ENCODE data around the gene CELF2. TPM values are rescaled to one million over a fixed set of nuclear protein-coding genes. Genes with fewer than 3 reads are reported as not detected.

Gene CELF2
- total and polyA plus RNA-seq, 9 of the 15 experiments (the other 6 are each of a cell fraction or from before 2014, with no cell fraction given), result 4.0 to 20.3 (median 11.1) TPM

- no peaks in the 10 kb centered on the region for H3K9me3 ChIP-seq (replicated peaks; ENCODE audit: control insufficient read depth, insufficient read depth, low read depth, low read length)
- WGBS (ENCODE audit: insufficient coverage, low coverage, missing lambda C conversion rate), result 58% methylated on average over 7 of the region's 8 CpGs
- POLR2A ChIA-PET, result no interaction called here
- no peak overlapping the region for H3K4me2 ChIP-seq (ENCODE audit: insufficient read depth, low read length)
- CTCF ChIA-PET (ENCODE audit: low intra/inter-chr PET ratio), result no interaction called here
- H3K36me3 ChIP-seq (ENCODE audit: control insufficient read depth, insufficient read depth, low read length), result no peaks in the 10 kb centered on the region
- peaks cover 14 to 38% of the 10 kb centered on the region in 2 experiments for H3K4me1 ChIP-seq (replicated peaks in 1 of 2; ENCODE audit: control insufficient read depth in 2 of 2, insufficient read depth in 2 of 2, low read length in 2 of 2)
- intact Hi-C loops (cut with micrococcal nuclease), result no loop called here
- no peak overlapping the region for H3K27ac ChIP-seq (ENCODE audit: extremely low read depth, low read depth, low read length)
- BruUV-seq (replicated peaks), result no TSS peak
- no peaks in the 10 kb centered on the region for H4K20me1 ChIP-seq (replicated peaks; ENCODE audit: control insufficient read depth, insufficient read depth, low read length)
- in situ Hi-C loops (cut with MboI), result no loop called here
- H3K27me3 ChIP-seq (ENCODE audit: control insufficient read depth in 2 of 2, insufficient read depth in 2 of 2, low read length in 2 of 2), result no peaks in the 10 kb centered on the region
- peak in 1 of 4 experiments; percentile 21 for DNase-seq (ENCODE audit: extremely low read depth in 1 of 4, low spot score in 3 of 4)
- ATAC-seq, result no peak
- no peak overlapping the region for H3K4me3 ChIP-seq
- H3K9me1 ChIP-seq (ENCODE audit: control insufficient read depth, insufficient read depth, low read length), result no peaks in the 10 kb centered on the region
- FAIRE-seq, result no peak
- H3K79me2 ChIP-seq (ENCODE audit: control insufficient read depth, insufficient read depth, low read length), result no peaks in the 10 kb centered on the region
- H3K9ac ChIP-seq (ENCODE audit: insufficient read depth in 1 of 2, low read depth in 2 of 2, low read length in 2 of 2), result no peak overlapping the region
- H2AFZ ChIP-seq (ENCODE audit: low read depth, low read length), result no peak overlapping the region
- TF ChIP-seq CTCF (IDR thresholded peaks at IDR 0.05 in 2 of 3, conservative IDR thresholded peaks at IDR 0.05 in 1 of 3; ENCODE audit: insufficient read depth in 2 of 3, low read depth in 1 of 3, low read length in 3 of 3) (peak in 2 of 3 experiments; percentile 25 to 59; a peak in 4 of 6 replicates), KLF16 (IDR thresholded peaks at IDR 0.05) (no peak), CC2D1A (IDR thresholded peaks at IDR 0.05) (peak; percentile 30; the same call in 1 of the 2 replicates)
Measured at GRCh38 chr10:11142777-11143176, 125.1 kb downstream of the CELF2 start.

GRCh38 chr10:11143242-11143641, 125.6 kb downstream of the CELF2 start:
- ChIA-PET POLR2A (no interaction called here), CTCF (ENCODE audit: low intra/inter-chr PET ratio) (no interaction called here)
- Histone ChIP-seq H4K20me1 (replicated peaks; ENCODE audit: control insufficient read depth, insufficient read depth, low read length) (no peaks in the 10 kb centered on the region), H3K36me3 (ENCODE audit: control insufficient read depth, insufficient read depth, low read length) (no peaks in the 10 kb centered on the region), H3K4me3 (no peak overlapping the region), H3K27ac (ENCODE audit: extremely low read depth, low read depth, low read length) (no peak overlapping the region), H3K9ac (ENCODE audit: insufficient read depth in 1 of 2, low read depth in 2 of 2, low read length in 2 of 2) (no peak overlapping the region), H3K79me2 (ENCODE audit: control insufficient read depth, insufficient read depth, low read length) (no peaks in the 10 kb centered on the region), H3K4me2 (ENCODE audit: insufficient read depth, low read length) (no peak overlapping the region), H2AFZ (ENCODE audit: low read depth, low read length) (no peak overlapping the region), H3K9me1 (ENCODE audit: control insufficient read depth, insufficient read depth, low read length) (no peaks in the 10 kb centered on the region), H3K27me3 (ENCODE audit: control insufficient read depth in 2 of 2, insufficient read depth in 2 of 2, low read length in 2 of 2) (no peaks in the 10 kb centered on the region), H3K9me3 (replicated peaks; ENCODE audit: control insufficient read depth, insufficient read depth, low read depth, low read length) (no peaks in the 10 kb centered on the region), H3K4me1 (replicated peaks in 1 of 2; ENCODE audit: control insufficient read depth in 2 of 2, insufficient read depth in 2 of 2, low read length in 2 of 2) (peaks cover 14 to 39% of the 10 kb centered on the region in 2 experiments)
- BruUV-seq (replicated peaks), result no TSS peak
- in situ Hi-C loops (cut with MboI) (no loop called here), intact Hi-C loops (cut with micrococcal nuclease) (no loop called here)
- TF ChIP-seq ZNF133 (CRISPR knock-in tag; IDR thresholded peaks at IDR 0.05), result no peak
- TF ChIP-seq SMAD4 (CRISPR knock-in tag; conservative IDR thresholded peaks at IDR 0.05), result 0 out of 2 replicates have a peak, but pooled peaks have one; percentile 14
- FAIRE-seq (peak; percentile 15), DNase-seq (ENCODE audit: extremely low read depth in 1 of 4, low spot score in 3 of 4) (no peak), ATAC-seq (no peak)
- WGBS (ENCODE audit: insufficient coverage, low coverage, missing lambda C conversion rate), result 69% methylated on average over 5 of the region's 5 CpGs

Measured in K562 (cell line).